ENCODE data around the gene IGF1R. TPM values are rescaled to one million over a fixed set of nuclear protein-coding genes. Genes with fewer than 3 reads are reported as not detected.

Gene IGF1R
- total and polyA plus RNA-seq, 2 of the 13 experiments (the other 11 are each of a cell fraction or from before 2014, with no cell fraction given) = 15.9 to 18.4 TPM

DNA sequence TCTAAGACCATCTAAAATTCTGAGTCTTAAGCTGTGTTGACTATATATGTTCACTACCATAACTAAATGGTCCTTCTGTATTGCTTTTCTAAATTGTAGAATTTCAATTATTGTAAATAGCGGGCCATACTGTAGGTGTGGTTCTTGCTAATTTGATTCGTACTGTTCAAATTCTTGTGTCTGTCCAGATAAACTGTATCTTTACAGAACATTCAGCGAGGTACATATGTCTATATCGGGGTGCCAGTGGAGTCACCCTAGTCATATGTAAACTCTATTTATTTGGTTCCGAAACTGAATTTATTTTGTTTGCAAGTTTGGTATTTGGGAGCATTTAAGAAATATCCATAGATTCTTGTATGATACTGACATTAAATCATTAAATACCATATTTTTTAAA is 69.0 kb downstream of the IGF1R start:
- FAIRE-seq (no peak), DNase-seq (ENCODE audit: low spot score) (no peak), ATAC-seq (no peak)
- 99% methylated on average over 5 of the region's 5 CpGs for WGBS (ENCODE audit: low lambda C conversion rate)
- in situ Hi-C loops (cut with HindIII; ENCODE audit: extremely low pct_ligation_motif_present, low pct_unique_long_range_greater_than_20kb) = no loop called here
- H3K4me1 ChIP-seq (ENCODE audit: insufficient read depth, low read length) = peaks cover 76% of the 10 kb centered on the region
- H3K4me2 ChIP-seq (ENCODE audit: low read depth, low read length) = no peak overlapping the region
- no peak overlapping the region for H3K9ac ChIP-seq (ENCODE audit: insufficient read depth, low read depth, low read length)
- intact Hi-C loops (cut with micrococcal nuclease; ENCODE audit: unreplicated experiment) = no loop called here
- POLR2A ChIA-PET = no interaction called here
- no peak overlapping the region for H3K27ac ChIP-seq (ENCODE audit: extremely low read length, insufficient read depth, low read length)
- CTCF ChIA-PET (ENCODE audit: low intra/inter-chr PET ratio, low total read pairs) = no interaction called here
- no peaks in the 10 kb centered on the region for H3K27me3 ChIP-seq (ENCODE audit: control insufficient read depth in 1 of 2, insufficient read depth in 2 of 2, low read length in 2 of 2)
- no peaks in the 10 kb centered on the region for H3K9me3 ChIP-seq (ENCODE audit: low read length)
- H4K20me1 ChIP-seq (ENCODE audit: insufficient read depth, low read length) = peaks cover 87% of the 10 kb centered on the region
- no peak overlapping the region for H3K4me3 ChIP-seq (replicated peaks in 1 of 3; ENCODE audit: insufficient read depth in 1 of 3, low read depth in 2 of 3, low read length in 3 of 3)
- H2AFZ ChIP-seq (ENCODE audit: low read length) = no peak overlapping the region
- BruUV-seq (replicated peaks) = no TSS peak
- peaks cover 99% of the 10 kb centered on the region for H3K79me2 ChIP-seq (ENCODE audit: insufficient read depth, low read length)
- no peak for TF ChIP-seq ZNF672 (CRISPR knock-in tag; IDR thresholded peaks at IDR 0.05)
- TF ChIP-seq ZNF776 (CRISPR knock-in tag; IDR thresholded peaks at IDR 0.05) = no peak
- TF ChIP-seq SOX6 (IDR thresholded peaks at IDR 0.05) = no peak
- no peak for TF ChIP-seq SOX6 (CRISPR knock-in tag; IDR thresholded peaks at IDR 0.05)
- TF ChIP-seq MATR3 (CRISPR knock-in tag; IDR thresholded peaks at IDR 0.05) = no peak
- no peak for TF ChIP-seq XBP1 (CRISPR knock-in tag; IDR thresholded peaks at IDR 0.05)
- TF ChIP-seq ZBTB38 (CRISPR knock-in tag; IDR thresholded peaks at IDR 0.05) = no peak
- TF ChIP-seq ZNF232 (CRISPR knock-in tag; IDR thresholded peaks at IDR 0.05; ENCODE audit: borderline replicate concordance) = no peak
- TF ChIP-seq, protein P1, sequence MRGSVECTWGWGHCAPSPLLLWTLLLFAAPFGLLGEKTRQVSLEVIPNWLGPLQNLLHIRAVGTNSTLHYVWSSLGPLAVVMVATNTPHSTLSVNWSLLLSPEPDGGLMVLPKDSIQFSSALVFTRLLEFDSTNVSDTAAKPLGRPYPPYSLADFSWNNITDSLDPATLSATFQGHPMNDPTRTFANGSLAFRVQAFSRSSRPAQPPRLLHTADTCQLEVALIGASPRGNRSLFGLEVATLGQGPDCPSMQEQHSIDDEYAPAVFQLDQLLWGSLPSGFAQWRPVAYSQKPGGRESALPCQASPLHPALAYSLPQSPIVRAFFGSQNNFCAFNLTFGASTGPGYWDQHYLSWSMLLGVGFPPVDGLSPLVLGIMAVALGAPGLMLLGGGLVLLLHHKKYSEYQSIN (CRISPR knock-in tag; IDR thresholded peaks at IDR 0.05; ENCODE audit: borderline replicate concordance) = no peak
- no peak for TF ChIP-seq RFX3 (CRISPR knock-in tag; IDR thresholded peaks at IDR 0.05)
- TF ChIP-seq ZNF256 (CRISPR knock-in tag; conservative IDR thresholded peaks at IDR 0.05) = no peak
- TF ChIP-seq ZNF768 (CRISPR knock-in tag; IDR thresholded peaks at IDR 0.05) = no peak
- no peak for TF ChIP-seq ZNF317 (CRISPR knock-in tag; IDR thresholded peaks at IDR 0.05)
- no peak for TF ChIP-seq ZNF543 (CRISPR knock-in tag; IDR thresholded peaks at IDR 0.05)
- TF ChIP-seq PHF8 (CRISPR knock-in tag; IDR thresholded peaks at IDR 0.05) = no peak
- no peak for TF ChIP-seq BRF2 (CRISPR knock-in tag; IDR thresholded peaks at IDR 0.05)
- no peak for TF ChIP-seq KDM4B (CRISPR knock-in tag; IDR thresholded peaks at IDR 0.05)
- TF ChIP-seq RBM39 (IDR thresholded peaks at IDR 0.05; ENCODE audit: low read depth, low read length, poor library complexity, severe bottlenecking) = no peak
- TF ChIP-seq, protein P2, sequence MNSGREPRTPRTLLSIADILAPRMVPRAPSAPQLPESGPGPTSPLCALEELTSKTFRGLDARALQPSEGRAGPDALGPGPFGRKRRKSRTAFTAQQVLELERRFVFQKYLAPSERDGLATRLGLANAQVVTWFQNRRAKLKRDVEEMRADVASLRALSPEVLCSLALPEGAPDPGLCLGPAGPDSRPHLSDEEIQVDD (CRISPR knock-in tag; IDR thresholded peaks at IDR 0.05; ENCODE audit: borderline replicate concordance) = no peak
- TF ChIP-seq ZNF547 (CRISPR knock-in tag; IDR thresholded peaks at IDR 0.05) = no peak
- TF ChIP-seq ZNF460 (CRISPR knock-in tag; IDR thresholded peaks at IDR 0.05; ENCODE audit: borderline replicate concordance) = no peak
- no peaks in the 10 kb centered on the region; a peak in 1 of 5 replicates for H3K36me3 ChIP-seq (replicated peaks in 1 of 2; ENCODE audit: control insufficient read depth in 1 of 2, insufficient read depth in 2 of 2, low read length in 2 of 2)
